GM18502 (cell line): ENCODE measurements around the gene SSR1.
A peak's percentile ranks its signal among the peaks of the same experiment; 100 is the strongest.
"Not testable (repeated sequence)": the region's sequence is repeated elsewhere in the genome, so short reads cannot be mapped to it uniquely, and the experiment has no call there.

Source experiments
- ATAC-seq: cut with Tn5 transposase; IDR thresholded peaks from one replicate; pipeline ENCODE4 v1.9.1; 2021; ENCODE audit warnings: mild to moderate bottlenecking; ENCODE audit not compliant: unreplicated experiment, poor library complexity

The SSR1 gene

DNA sequence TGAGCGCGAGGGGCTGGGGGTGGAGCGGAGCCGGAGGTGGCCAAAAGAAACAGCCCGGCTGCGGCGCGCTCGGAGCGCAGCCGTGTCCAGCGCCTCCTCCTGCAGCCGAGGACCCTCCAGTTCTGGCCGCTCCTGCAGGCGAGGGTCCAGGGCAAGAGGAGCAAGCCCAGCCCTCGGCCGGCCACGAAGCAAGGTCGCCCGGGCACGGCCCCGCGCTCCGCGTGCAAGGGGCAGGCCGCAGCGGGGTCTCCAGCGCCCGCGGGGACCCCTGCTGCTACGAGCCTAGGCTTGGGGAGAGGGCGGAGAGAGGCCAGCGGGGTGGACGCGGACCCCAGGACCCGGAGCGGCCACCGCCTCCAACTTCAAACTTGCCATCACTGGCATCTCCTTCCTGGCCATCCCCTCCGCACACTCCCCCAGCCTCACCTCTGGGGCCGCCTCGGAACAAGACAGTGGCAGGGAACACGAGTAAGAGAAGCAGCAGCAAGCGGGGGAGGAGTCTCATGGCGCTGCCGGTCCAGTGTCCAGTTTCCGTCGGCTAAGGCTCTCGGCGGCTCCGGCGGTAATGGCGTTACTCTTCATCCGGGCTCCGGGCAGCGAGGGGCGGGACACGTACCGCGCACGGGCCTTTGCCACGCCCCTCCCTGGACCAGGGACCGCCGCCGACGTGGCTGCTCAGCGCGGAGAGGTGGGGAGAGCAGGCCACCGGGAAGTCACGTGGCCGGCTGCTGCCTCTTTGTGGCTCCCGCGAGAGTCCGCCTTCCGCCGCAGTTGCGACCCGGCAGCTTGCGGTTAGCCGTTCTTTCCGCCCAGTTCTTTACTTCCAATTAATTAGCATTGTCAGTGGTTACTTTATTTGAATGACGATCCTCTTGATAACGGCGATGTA lies at the start of gene SSR1:
Gene SSR1 (minus strand): TSS at position 584 of the 889 bp plus-strand sequence. CDS start 79 bp downstream, at position 505.
- ATAC-seq: peak; percentile 97

DNA sequence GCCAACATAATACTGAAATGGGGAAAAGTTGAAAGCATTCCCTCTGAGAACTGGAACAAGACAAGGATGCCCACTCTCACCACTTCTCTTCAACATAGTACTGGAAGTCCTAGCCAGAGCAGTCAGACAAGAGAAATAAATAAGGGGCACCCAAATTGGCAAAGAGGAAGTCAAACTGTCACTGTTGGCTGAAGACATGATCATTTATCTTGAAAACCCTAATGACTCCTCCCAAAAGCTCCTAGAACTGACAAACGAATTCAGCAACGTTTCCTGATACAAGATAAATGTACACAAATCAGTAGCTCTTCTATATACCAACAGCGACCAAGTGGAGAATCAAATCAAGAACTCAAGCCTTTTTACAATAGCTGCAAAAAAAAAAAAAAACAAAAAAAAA lies 38.9 kb upstream of the SSR1 start:
- not testable (repeated sequence) for ATAC-seq

DNA sequence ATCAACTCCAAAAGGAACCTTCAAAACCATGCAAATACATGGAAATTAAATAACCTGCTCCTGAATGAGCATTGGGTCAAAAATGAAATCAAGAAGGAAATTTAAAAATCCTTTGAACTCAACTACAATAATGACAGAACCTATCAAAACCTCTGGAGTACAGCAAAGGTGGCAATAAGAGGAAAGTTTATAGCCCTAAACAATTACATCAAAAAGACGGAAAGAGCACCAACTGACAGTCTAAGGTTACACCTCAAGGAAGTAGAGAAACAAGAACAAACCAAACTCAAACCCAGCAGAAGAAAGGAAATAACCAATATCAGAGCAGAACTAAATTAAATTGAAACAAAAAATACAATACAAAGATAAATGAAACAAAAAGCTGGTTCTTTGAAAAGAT lies 37.6 kb upstream of the SSR1 start:
- not testable (repeated sequence) for ATAC-seq

DNA sequence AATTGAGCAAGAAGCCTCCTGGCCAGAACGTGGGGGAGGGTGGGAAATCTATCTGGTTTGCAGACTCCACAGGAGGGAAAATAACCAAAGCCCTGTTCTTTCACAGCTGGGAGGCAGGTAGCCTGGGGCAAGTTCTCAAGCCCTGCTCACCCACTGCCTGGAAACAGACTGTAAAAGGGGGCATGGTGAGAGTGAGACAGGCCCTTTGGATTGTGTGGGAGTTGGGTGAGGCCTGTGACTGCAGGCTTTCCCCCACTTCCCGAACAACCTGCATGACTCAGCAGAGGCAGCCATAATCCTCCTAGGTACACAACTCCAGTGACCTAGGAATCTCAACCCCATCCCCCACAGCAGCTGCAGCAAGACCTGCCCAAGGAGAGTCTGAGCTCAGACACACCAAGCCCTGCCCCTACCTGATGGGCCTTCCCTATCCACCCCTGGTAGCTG lies 34.6 kb upstream of the SSR1 start:
- ATAC-seq: not testable (repeated sequence)

DNA sequence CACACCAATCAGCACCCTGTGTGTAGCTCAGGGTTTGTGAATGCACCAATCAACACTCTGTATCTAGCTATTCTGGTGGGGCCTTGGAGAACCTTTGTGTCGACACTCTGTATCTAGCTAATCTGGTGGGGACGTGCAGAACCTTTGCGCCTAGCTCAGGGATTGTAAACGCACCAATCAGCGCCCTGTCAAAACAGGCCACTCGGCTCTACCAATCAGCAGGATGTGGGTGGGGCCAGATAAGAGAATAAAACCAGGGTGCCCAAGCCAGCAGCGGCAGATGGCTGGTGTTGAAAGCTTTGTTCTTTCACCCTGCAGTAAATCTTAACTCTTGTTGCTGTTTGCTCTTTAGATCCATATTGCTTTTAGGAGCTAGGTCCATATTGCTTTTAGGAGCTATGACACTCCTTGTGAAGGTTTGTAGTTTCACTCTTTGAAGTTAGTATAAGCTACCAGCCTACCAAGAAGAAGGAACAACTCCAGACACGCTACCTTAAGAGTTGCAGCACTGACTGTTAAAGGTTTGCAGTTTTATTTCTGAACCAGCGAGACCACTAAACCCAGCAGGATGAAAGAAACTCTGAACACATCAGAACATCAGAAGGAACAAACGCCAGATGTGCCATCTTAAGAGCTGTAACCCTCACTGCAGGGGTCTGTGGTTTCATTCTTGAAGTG lies 31.9 kb upstream of the SSR1 start:
- not testable (repeated sequence) for ATAC-seq

DNA sequence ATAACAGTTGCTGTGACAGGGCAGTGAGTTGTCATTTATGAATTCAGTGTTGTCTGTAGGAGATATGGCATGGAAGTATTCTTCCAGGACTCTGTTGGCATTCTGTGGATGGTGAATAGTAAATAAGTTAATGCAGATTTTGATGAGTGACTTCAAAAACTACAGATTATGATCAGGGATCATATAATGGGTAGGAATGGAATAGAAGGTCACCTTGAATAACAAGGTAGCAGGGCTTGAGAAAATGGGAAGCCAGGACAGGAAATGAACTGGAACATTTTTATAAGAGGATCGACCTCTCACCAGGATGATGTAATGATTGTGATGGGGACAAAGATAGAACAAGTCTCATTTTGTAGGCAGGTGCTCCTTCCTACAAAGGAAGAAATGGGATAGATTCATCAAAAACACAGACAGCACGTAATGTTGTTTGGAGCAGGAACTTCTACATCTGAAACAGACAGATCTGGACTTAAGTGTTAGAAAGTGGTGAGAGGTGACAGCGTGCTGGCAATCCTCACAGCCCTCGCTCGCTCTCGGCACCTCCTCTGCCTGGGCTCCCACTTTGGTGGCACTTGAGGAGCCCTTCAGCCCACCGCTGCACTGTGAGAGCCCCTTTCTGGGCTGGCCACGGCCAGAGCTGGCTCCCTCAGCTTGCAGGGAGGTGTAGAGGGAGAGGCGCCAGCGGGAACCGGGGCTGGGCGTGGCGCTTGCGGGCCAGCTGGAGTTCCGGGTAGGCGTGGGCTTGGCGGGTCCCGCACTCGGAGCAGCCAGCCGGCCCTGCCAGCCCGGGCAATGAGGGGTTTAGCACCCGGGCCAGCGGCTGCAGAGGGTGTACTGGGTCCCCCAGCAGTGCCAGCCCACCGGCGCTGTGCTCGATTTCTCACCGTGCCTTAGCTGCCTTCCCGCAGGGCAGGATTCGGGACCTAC lies 30.8 kb upstream of the SSR1 start:
- no peak for ATAC-seq

DNA sequence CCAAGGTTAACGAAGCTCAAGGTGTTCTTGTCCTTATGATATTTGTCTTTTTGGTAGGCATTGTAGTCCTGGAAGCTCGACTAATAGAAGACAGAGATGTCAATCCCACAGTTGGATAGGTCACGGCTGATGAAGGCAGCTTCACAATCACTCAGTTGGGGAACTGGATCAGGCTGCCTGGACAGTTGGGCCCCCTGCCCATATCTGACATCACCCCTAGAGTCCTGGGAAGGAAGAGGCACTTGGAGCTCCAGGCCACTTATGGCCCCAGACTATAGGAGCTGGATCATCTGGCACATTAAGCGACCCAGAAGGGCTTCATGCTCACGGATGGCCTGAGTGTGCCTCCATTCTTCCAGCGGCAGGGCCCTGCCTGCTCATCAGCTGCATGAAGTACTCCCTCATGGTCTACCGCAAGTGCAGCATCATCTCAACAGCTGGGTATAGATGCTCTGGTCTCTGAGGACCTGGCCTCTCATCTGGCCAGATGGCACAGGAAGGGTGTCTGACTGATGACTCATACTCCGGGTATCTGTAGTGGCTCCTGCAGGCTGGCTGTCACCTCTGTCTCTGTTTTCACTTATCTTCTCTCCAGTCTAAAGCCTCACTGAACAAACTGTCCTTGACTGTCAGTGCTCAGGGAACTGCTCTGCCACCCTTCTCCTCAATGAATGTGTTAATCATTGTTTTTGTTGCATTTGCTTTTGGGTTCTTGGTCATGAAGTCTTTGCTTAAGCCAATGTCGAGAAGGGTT lies 29.2 kb upstream of the SSR1 start:
- ATAC-seq: peak; percentile 50

DNA sequence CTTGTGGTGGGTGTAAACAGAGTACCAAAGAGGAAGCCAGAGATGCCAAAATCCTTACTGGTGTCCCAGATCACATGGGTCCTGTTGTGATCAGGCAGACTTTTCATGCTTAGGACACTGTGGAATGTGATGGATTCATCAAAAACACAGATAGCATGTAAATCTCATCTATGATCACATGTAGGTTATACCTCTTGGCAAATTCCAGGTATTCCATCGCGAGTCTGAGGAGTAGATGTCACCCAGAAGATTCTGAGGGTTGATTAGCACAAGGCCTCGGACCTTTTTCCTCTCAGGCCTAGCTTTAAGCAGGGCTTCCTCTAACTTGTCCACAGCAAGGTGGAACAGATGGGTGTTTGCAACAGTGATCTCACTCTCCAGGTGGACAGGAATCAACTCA lies 28.3 kb upstream of the SSR1 start:
- ATAC-seq: no peak

DNA sequence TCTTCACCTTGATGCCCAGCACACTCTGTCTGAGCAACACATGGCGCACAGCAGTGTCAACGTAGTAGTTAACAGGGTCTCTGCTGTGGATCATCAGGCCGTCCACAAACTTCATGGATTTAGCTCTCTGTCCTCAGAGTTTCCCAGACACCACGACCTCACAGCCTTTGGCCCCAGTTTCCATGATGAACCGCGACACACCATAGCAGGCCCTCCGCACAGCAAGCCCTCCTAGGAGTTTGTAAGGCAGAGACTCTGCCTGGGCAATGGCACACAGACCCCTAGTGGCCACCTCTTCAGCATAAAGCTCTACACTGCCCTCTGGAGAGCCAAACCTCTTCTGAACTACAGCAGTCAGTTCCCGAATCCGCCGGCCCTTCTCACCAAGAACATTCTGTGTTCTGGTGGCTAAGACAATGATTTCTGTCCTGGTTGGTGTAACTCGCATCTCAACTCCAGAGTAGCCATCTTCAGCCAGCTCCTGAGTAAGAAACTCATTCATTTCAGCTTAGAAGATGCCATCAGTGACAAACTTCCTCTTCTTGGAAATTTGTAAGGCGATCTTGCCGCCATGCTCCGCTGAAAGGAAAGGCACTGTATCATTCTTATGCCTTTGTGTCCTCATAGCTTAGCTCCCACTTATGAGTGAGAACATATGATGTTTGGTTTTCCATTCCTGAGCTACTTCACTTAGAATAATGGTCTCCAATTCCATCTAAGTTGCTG lies 26.2 kb upstream of the SSR1 start:
- not testable (repeated sequence) for ATAC-seq

DNA sequence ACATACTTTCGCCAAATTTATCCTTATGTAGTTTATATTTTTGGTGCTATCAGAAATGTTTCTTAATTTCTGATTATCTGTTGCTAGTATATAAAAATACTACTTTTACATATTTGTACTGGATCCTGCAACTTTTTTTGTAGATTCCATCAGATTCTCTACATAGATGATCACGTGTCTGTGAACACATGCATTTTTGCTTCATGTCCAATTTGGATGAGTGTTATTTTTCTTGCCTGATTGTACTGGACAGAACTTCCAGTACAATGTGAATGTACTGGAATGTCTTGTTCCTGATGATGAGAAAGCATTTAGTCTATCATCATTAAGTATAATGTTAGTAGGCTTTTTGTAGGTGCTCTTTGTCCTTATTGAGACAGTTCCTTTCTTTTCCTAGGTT lies 25.0 kb upstream of the SSR1 start:
- no peak for ATAC-seq

DNA sequence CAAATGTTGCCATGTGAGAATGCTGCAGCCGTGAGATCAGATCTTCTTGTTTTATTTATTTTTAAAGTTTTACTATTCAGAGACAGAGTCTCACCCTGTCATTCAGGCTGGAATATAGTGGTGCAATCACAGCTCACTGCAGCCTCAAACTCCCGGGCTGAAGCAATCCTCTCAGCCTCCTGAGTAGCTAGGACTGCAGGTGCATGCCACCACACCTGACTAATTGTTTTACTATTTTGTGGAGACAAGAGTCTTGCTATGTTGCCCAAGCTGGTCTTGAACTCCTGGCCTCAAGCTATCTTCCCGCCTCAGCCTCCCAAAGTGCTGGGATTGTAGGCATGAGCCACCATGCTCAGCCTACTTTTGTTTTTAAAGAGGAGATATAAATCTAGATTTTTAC lies 22.5 kb upstream of the SSR1 start:
- ATAC-seq: no peak

DNA sequence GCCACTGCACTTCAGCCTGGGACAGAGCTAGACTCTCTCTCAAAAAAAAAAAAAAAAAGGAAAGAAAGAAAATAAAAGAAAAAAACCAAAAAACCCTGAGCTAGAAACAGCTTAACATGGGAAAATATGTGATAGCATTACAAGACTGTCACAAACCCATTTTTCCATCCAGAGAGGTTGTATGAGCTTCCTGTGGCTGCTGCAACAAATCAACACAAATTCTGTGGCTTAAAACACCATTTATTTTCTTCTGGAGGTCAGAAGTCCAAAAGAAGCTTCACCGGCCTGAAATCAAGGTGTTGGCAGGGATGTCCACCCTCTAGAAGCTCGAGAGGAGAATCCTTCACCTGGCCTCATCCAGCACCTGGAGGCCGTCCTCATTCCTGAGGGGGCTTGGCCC lies 21.7 kb upstream of the SSR1 start:
- ATAC-seq: no peak

DNA sequence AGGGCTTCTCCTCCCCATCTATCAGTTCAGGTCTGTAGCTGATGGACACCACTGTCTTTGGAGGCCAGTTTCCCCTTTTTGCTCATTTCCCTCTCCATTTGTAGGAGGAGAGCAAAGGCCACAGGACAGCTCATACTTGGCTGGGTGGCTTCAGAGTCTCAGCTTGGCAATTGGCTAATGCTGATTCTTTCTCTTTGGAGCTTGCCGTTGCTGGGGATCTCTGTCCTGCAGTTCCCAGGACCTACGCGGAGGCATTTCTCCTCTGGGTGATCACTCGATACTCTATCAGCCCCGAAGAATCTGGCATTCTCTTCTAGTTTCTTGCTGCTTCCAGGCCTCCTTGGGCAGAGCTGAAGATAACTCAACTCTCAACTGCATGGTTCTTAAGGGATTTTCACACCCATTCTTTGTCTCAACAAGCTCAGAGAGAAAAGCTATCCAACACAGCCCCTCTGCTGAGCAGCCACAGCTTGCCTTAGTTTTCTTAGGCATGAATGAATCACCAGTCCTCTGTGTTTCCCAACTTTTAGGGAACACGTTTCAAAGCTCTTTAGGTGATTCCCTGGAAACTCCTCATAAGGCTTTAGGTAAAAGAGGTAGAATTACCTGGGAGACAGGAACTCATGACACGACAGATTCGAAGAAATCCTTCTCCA lies 19.2 kb upstream of the SSR1 start:
- ATAC-seq: no peak

DNA sequence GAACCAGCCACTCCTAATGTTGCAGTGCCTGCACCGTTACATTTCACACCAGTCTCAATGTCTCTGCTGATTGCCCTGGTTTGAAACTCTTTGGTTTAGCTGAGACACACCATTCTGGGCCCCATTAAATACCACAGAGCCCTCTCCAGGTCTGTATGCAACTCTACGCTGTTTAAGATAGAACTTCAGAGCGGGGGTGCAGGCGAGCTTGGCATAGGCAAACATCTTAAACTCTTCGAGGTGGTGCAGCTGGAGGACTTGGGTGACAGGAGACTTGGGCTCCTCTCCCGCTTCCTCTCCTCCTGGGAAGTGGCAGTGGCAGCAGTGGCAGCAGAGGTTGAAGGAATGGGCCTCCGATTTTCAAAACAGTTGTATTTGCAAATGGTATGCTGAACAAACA lies 18.5 kb upstream of the SSR1 start:
- no peak for ATAC-seq

DNA sequence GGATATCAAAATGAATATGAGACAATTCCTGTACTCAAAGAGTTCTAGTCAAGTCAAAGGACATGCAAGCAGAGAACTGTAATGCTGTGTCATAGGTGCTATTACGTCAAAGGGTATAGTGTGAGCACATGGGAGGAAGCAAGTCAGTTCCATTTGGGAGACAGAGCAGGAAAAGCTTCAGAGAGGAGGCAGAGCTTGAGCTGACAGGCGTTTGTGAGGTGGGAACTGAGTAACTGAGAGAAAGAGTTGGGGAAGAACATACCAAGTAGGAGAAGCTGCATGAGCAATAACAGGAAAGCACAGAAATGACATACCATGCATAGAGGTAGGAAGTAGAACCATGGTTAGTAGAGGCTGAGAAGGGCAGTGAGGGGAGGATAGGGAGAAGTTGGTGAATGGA lies 15.2 kb upstream of the SSR1 start:
- no peak for ATAC-seq

DNA sequence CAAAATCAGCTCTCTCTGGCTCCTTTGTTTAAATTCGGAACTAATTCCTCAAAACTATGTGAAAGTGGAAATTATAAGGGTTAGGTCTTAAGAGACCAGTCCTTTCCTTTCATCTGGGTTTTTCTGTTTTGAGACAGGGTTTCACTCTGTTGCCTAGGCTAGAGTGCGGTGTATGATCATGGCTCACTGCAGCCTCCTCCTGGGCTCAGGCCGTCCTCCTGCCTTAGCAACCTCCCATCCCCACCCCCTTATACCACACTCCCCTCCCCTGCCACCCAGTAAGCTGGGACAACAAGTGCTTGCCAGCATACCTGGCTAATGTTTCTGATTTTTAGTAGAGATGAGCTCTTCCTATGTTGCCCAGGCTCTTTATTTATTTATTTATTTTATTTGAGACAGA lies 12.8 kb upstream of the SSR1 start:
- ATAC-seq: no peak

DNA sequence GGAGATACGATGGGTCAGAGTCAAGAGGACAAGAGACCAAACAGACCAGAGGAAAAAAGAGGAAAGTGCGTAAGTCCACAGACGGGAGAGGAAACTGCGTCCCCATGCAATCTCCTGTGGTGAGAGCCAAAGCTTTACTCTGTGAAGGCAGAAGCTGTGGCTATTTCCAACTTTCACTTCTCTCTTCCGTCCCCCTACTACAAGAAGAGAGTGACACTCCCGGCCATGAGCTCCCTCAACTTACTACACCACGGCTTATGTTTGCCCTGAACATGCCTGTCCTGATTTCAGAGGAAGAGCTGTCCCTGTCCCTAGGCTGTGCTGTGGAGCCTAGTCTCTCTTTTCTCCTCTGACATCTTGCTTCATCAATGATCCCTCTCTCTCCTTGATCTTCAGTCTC lies 11.5 kb upstream of the SSR1 start:
- peak; percentile 83 for ATAC-seq

DNA sequence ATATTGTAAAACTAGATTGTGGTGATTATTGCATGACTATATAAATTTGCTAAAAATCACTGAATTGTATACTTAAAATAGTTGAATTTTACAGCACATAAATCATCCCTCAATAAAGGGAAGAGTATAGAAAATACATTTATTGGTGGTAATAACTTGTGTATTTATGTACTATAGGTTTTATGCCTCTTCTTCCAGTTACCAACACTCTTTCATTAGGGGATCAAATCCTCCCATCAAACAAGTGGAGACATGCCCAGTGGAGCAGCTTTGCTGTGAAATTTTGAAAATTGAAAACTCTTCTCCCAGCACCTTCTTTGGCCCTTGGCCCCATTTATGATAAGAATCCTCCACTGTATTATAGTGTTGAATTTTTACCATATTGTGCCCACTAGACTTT lies 10.1 kb upstream of the SSR1 start:
- no peak for ATAC-seq

DNA sequence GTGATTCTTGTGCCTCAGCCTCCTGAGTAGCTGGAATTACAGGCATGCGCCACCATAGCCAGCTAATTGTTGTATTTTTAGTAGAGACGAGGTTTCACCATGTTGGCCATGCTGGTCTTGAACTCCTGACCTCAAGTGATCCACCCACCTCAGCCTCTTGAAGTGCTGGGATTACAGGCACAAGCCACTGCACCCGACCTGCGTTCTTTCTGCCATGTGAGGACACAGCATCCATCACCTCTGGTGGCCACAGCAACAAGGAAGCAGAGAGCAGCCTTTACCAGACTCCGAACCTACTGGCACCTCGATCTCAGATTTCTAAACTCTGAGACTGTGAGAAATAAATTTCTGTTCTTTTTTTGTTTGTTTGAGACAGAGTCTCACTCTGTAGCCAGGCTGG lies 8.9 kb upstream of the SSR1 start:
- not testable (repeated sequence) for ATAC-seq
